HEK293T (cell line): ENCODE data around the gene AP1M2.

Experiments
- CTCF ChIA-PET: fragments of 350-600 bp; formaldehyde crosslinking; extraction: SDS; loops from one replicate; lab custom pipeline; 2021; ENCODE audit warnings: antibody characterized with exemption, inconsistent platforms; lab: Yijun Ruan, JAX
- POLR2A ChIA-PET: fragments of 350-600 bp; formaldehyde crosslinking; extraction: SDS; loops from one replicate; lab custom pipeline; 2020; ENCODE audit warnings: antibody characterized with exemption, inconsistent platforms; lab: Yijun Ruan, JAX
- DNase-seq: peaks from one replicate; pipeline ENCODE4 v3.0.0; 2012; ENCODE audit warnings: mixed read lengths; ENCODE audit errors: extremely low spot score
- ARNT ChIP-seq: fragments of 450-650 bp; IDR thresholded peaks from 2 replicates; pipeline ENCODE4 v1.6.1; 2017; ENCODE audit warnings: mild to moderate bottlenecking
- BHLHE40 ChIP-seq: fragments of 450-650 bp; IDR thresholded peaks from 2 replicates; pipeline ENCODE4 v1.6.1; 2016; ENCODE audit warnings: mild to moderate bottlenecking, moderate library complexity, borderline replicate concordance
- CTBP1 ChIP-seq: fragments of 450-650 bp; IDR thresholded peaks from 2 replicates; pipeline ENCODE4 v1.6.1; 2016; ENCODE audit warnings: borderline replicate concordance
- ELF4 ChIP-seq: fragments of 450-650 bp; IDR thresholded peaks from 2 replicates; pipeline ENCODE4 v1.6.1; 2017; ENCODE audit warnings: antibody characterized with exemption
- FOXA1 ChIP-seq: fragments of 450-650 bp; IDR thresholded peaks from 2 replicates; pipeline ENCODE4 v1.6.1; 2016; ENCODE audit warnings: mild to moderate bottlenecking
- FOXK2 ChIP-seq: fragments of 450-650 bp; IDR thresholded peaks from 2 replicates; pipeline ENCODE4 v1.6.1; 2016; ENCODE audit warnings: mild to moderate bottlenecking
- FOXM1 ChIP-seq: fragments of 450-650 bp; IDR thresholded peaks from 2 replicates; pipeline ENCODE4 v1.6.1; 2017; ENCODE audit warnings: mild to moderate bottlenecking, borderline replicate concordance
- HDGF ChIP-seq: fragments of 450-650 bp; IDR thresholded peaks from 2 replicates; pipeline ENCODE4 v1.6.1; 2017; ENCODE audit warnings: antibody characterized with exemption, borderline replicate concordance
- L3MBTL2 ChIP-seq: fragments of 450-650 bp; conservative IDR thresholded peaks from 2 replicates; pipeline ENCODE4 v1.6.1; 2016; ENCODE audit warnings: mild to moderate bottlenecking
- LEF1 ChIP-seq: fragments of 450-650 bp; IDR thresholded peaks from 2 replicates; pipeline ENCODE4 v1.6.1; 2017; ENCODE audit warnings: mild to moderate bottlenecking, borderline replicate concordance
- NFRKB ChIP-seq: fragments of 450-650 bp; IDR thresholded peaks from 2 replicates; pipeline ENCODE4 v1.6.1; 2016; ENCODE audit warnings: mild to moderate bottlenecking, moderate library complexity
- PKNOX1 ChIP-seq: fragments of 450-650 bp; IDR thresholded peaks from 2 replicates; pipeline ENCODE4 v1.6.1; 2016
- SP1 ChIP-seq: fragments of 450-650 bp; IDR thresholded peaks from 2 replicates; pipeline ENCODE4 v1.6.1; 2017
- SUZ12 ChIP-seq: fragments of 450-650 bp; IDR thresholded peaks from 2 replicates; pipeline ENCODE4 v1.6.1; 2016; ENCODE audit warnings: mild to moderate bottlenecking
- TARDBP ChIP-seq: fragments of 450-650 bp; IDR thresholded peaks from 2 replicates; pipeline ENCODE4 v1.6.1; 2016
- ZNF384 ChIP-seq: fragments of 450-650 bp; IDR thresholded peaks from 2 replicates; pipeline ENCODE4 v1.6.1; 2016

AP1M2 gene

GRCh38 chr19:10603873-10604459 lies 16.9 kb upstream of the AP1M2 start:
- POLR2A ChIA-PET: no interaction called here
- CTCF ChIA-PET: interaction anchor here (1.1 to 2.1 kb wide), 2 partner anchors 40 to 96 kb away, joined by 3 to 6 read pairs; no protein-coding TSS in a partner anchor
- no peak for DNase-seq
- no peak for TF ChIP-seq FOXK2
- TF ChIP-seq L3MBTL2: no peak
- no peak for TF ChIP-seq ELF4
- TF ChIP-seq PKNOX1: no peak
- no peak for TF ChIP-seq SP1
- no peak for TF ChIP-seq FOXA1
- TF ChIP-seq TARDBP: no peak
- TF ChIP-seq ARNT: no peak
- no peak for TF ChIP-seq NFRKB
- no peak for TF ChIP-seq LEF1
- no peak for TF ChIP-seq SUZ12
- no peak for TF ChIP-seq BHLHE40
- TF ChIP-seq CTBP1: no peak
- TF ChIP-seq HDGF: no peak
- TF ChIP-seq ZNF384: no peak
- no peak for TF ChIP-seq FOXM1

- no peak for DNase-seq
- ChIA-PET POLR2A (interaction anchor here (1.0 to 1.2 kb wide), 2 partner anchors 14 to 233 kb away, joined by 3 read pairs; partner anchors contain the start of gene TMED1), CTCF (interaction anchor here (1.1 to 2.1 kb wide), 2 partner anchors 41 to 96 kb away, joined by 3 to 6 read pairs; no protein-coding TSS in a partner anchor)
- no peak for TF ChIP-seq NFRKB
- no peak for TF ChIP-seq FOXK2
Measured at GRCh38 chr19:10603084-10603872, 16.2 kb upstream of the AP1M2 start.

GRCh38 chr19:10602330-10603083 lies 15.4 kb upstream of the AP1M2 start:
- DNase-seq: peak; percentile 97
- ChIA-PET CTCF (interaction anchor here (0.6 to 1.2 kb wide), 2 partner anchors 21 to 97 kb away, joined by 3 to 5 read pairs; no protein-coding TSS in a partner anchor), POLR2A (interaction anchor here (1.0 to 1.2 kb wide), 6 partner anchors 14 to 313 kb away, joined by 3 to 4 read pairs (median 3); partner anchors contain the start of genes ICAM5, KEAP1 and TMED1)
- TF ChIP-seq CTBP1 (no peak), PKNOX1 (no peak), TARDBP (no peak), BHLHE40 (no peak), LEF1 (no peak), ARNT (no peak), SUZ12 (no peak), FOXK2 (no peak), ZNF384 (no peak), HDGF (no peak), FOXM1 (no peak), FOXA1 (no peak), NFRKB (no peak), ELF4 (no peak), SP1 (no peak)

GRCh38 chr19:10601999-10602329 lies 14.9 kb upstream of the AP1M2 start:
- TF ChIP-seq FOXM1 (no peak), ZNF384 (no peak), TARDBP (no peak), BHLHE40 (no peak), L3MBTL2 (no peak), NFRKB (no peak)
- DNase-seq: no peak
- POLR2A ChIA-PET: interaction anchor here (1.0 to 1.2 kb wide), 6 partner anchors 15 to 312 kb away, joined by 3 to 4 read pairs (median 3); partner anchors contain the start of genes ICAM5, KEAP1 and TMED1
- CTCF ChIA-PET: interaction anchor here (0.6 to 1.2 kb wide), 2 partner anchors 20 to 98 kb away, joined by 3 to 5 read pairs; no protein-coding TSS in a partner anchor

GRCh38 chr19:10600149-10600548 lies 13.0 kb upstream of the AP1M2 start:
- no peak for TF ChIP-seq SP1
- no peak for TF ChIP-seq FOXK2
- no peak for TF ChIP-seq FOXM1
- TF ChIP-seq NFRKB: no peak
- no peak for TF ChIP-seq PKNOX1
- TF ChIP-seq ELF4: no peak
- POLR2A ChIA-PET: no interaction called here
- no peak for DNase-seq
- CTCF ChIA-PET: no interaction called here
